DMS79 (cell line): Measurements from ENCODE around the gene DNAH2.
A peak's percentile ranks its signal among the peaks of the same experiment; 100 is the strongest.
"Not testable (repeated sequence)": the region's sequence is repeated elsewhere in the genome, so short reads cannot be mapped to it uniquely, and the experiment has no call there.

ENCODE experiments used
- DNase-seq: peaks from one replicate; lab custom pipeline; 2025; lab: John Stamatoyannopoulos, UW

The DNAH2 gene

DNA sequence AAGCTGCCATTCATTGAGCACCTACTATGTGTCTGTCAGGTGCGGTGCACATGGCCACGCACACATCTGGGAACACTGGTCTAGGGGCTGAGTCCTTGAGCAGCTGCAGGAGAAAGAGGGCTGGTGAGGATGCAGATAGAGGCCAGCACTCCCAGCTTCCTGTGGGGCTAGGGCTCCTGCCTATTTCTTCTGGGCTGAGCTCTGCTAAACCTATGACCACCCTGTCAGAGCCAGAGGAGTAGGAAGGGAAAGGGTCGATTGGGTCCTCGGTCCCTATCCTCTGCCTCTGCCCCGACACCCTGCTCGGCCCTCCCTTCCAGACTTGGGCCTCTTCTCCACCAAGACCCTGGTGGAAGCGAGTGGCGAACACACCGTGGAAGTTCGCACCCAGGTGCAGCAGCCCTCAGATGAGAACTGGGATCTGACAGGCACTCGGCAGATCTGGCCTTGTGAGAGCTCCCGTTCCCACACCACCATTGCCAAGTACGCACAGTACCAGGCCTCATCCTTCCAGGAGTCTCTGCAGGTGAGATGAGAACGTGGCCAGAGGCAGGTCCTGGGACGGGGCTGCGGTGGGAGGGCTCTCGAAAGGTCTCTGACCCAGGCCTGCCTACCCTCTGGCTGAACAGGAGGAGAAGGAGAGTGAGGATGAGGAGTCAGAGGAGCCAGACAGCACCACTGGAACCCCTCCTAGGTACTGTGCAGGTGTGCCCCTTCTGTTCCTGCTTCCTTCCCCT, 133.3 kb downstream of the DNAH2 start:
- DNase-seq, result no peak

DNA sequence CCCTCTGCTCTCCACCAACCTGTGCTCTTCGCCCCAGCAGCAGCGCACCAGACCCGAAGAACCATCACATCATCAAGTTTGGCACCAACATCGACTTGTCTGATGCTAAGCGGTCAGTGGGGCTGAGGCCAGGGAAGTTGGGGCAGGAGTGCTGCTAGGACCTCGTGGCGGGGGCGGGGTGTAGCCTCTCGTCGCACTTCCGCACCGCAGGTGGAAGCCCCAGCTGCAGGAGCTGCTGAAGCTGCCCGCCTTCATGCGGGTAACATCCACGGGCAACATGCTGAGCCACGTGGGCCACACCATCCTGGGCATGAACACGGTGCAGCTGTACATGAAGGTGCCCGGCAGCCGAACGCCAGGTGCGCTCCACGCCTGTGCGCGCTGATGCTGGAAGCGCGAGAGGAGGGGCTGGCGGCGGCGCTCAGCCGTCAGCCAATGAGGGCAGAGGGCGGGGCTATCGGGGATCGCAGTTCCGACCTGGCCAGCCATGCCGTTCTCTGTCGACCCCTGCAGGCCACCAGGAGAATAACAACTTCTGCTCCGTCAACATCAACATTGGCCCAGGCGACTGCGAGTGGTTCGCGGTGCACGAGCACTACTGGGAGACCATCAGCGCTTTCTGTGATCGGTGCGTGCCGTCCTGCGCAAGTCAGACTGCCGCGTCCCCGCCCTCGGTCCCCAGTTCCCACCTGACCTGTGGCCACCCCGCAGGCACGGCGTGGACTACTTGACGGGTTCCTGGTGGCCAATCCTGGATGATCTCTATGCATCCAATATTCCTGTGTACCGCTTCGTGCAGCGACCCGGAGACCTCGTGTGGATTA, 134.1 kb downstream of the DNAH2 start:
- no peak for DNase-seq

DNA sequence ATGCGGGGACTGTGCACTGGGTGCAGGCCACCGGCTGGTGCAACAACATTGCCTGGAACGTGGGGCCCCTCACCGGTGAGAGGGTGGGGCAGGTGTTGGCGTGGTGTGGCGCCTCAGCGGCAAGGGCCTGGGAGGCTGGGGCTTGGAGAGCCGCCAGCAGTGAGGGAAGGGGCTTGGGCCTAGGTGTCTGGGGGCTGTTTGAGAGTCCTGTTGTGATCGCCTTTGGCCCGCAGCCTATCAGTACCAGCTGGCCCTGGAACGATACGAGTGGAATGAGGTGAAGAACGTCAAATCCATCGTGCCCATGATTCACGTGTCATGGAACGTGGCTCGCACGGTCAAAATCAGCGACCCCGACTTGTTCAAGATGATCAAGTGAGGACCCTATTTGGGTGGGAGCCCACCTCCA, 134.7 kb downstream of the DNAH2 start:
- no peak for DNase-seq

GRCh38 chr17:7852919-7853690, 135.6 kb downstream of the DNAH2 start:
- DNase-seq, result no peak

DNA sequence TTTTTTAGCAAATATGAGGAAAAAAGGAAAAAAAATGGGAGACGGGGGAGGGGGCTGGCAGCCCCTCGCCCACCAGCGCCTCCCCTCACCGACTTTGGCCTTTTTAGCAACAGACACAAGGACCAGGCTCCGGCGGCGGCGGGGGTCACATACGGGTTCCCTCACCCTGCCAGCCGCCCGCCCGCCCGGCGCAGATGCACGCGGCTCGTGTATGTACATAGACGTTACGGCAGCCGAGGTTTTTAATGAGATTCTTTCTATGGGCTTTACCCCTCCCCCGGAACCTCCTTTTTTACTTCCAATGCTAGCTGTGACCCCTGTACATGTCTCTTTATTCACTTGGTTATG, 136.1 kb downstream of the DNAH2 start:
- no peak for DNase-seq

DNA sequence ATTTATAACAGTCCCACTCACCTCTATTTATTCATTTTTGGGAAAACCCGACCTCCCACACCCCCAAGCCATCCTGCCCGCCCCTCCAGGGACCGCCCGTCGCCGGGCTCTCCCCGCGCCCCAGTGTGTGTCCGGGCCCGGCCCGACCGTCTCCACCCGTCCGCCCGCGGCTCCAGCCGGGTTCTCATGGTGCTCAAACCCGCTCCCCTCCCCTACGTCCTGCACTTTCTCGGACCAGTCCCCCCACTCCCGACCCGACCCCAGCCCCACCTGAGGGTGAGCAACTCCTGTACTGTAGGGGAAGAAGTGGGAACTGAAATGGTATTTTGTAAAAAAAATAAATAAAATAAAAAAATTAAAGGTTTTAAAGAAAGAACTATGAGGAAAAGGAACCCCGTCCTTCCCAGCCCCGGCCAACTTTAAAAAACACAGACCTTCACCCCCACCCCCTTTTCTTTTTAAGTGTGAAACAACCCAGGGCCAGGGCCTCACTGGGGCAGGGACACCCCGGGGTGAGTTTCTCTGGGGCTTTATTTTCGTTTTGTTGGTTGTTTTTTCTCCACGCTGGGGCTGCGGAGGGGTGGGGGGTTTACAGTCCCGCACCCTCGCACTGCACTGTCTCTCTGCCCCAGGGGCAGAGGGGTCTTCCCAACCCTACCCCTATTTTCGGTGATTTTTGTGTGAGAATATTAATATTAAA, 136.7 kb downstream of the DNAH2 start:
- no peak for DNase-seq

- no peak for DNase-seq
Measured at GRCh38 chr17:7854851-7855659, 137.5 kb downstream of the DNAH2 start, which contains the start of gene TMEM88. Gene TMEM88 (plus strand): TSS chr17:7855066. CDS start chr17:7855075, 9 bp downstream.

DNA sequence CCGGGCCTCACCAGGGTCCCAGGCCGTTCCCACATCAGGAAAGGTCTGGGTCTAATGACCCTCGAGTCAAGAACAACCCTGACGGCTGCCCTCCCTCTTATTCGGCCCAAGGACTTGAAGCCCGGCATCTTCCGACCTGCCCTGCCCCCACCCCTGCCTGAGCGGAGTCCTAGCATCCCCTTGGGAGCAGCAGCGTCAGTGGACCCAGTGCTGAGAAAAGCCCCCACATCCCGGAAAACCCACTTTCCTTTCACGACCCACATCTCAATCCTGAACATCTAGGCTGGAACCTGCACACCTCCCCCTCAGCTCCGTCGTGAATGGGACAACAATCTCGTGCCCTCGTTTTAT, 138.1 kb downstream of the DNAH2 start:
- no peak for DNase-seq

DNA sequence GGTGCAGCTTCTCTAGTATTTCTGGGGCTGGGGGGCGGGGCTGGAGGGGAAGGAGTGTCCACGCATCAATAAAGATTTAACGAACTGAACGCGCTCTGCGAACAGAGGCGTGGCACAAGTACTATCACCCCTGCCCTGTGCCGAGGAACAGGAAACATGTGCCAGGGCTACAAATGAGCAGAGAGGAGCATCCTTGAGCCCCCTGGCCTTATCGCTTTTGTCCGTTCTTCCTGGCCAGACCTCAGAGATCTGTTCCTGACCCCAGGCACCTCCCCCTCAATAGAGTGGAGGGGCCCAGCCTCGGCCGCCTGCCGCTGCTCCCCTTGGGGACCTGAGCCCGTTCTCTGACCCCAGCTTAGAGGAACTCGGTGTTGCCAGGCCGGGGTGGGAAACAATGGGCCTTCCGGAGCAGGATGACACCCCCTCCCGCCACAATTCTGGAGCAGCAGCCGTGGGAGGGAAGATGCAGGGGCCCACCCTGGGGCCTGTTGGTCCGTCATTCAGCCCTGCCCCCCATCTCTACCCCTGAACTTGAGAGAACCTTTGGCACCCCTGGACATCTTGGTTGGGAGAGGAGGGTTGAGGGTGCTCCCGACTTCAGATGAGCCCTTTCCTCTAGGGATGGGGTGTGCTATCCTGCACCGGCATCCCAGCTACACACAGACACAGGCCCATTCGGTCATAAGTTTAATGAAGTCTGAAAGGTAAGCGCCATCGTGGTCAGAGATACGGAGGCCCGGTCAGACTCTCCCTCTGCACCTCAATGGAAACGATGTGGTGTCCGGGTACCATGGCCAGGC, 138.7 kb downstream of the DNAH2 start:
- DNase-seq, result peak; percentile 32

GRCh38 chr17:7856811-7857712, 139.5 kb downstream of the DNAH2 start, which contains the start of gene NAA38:
Gene NAA38 (minus strand): TSS chr17:7857559. CDS start chr17:7857463, 96 bp downstream.
- peak; percentile 98 for DNase-seq

DNA sequence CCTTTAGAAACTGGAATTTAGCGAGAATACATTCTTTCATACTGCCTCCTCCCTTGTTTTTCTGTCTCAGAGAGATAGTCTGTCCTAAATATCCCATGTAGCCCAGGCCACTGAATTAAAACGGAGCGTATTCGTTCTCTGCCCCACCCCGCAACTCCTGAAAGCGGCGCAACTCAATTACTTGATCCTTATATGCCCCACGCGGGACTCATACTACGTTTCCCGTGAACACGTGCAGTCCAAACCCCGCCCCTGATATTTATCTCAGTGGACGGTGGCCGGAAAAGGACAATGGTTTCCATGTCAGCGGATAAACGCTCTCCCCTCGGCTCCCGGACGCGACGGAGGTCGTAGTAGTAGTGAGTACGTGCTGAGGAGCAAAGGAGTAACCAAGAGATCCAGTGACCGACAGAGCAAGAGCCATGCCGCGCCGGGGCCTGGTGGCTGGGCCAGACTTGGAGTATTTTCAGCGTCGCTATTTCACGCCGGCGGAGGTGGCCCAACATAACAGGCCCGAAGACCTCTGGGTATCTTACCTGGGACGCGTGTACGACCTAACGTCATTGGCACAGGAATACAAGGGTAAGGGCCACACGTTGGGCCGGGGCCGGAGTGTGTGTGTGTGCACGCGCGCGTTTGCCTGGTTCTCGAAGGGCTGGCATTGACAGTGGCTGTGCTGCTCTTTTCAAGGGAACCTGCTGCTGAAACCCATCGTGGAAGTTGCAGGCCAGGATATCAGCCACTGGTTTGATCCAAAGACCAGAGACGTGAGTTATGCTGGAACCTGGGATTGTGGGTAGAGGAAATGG, 140.4 kb downstream of the DNAH2 start, which contains the start of gene CYB5D1:
TSS of gene CYB5D1 (plus strand) at position 291 of the 809 bp plus-strand sequence. CDS start at position 423, 132 bp downstream.
- peak; percentile 88 for DNase-seq

GRCh38 chr17:7858522-7858810, 140.9 kb downstream of the DNAH2 start:
- DNase-seq, result peak; percentile 24

GRCh38 chr17:7859028-7859427, 141.5 kb downstream of the DNAH2 start:
- DNase-seq, result no peak

GRCh38 chr17:7862692-7863437, 145.3 kb downstream of the DNAH2 start:
- peak; percentile 56 for DNase-seq

DNA sequence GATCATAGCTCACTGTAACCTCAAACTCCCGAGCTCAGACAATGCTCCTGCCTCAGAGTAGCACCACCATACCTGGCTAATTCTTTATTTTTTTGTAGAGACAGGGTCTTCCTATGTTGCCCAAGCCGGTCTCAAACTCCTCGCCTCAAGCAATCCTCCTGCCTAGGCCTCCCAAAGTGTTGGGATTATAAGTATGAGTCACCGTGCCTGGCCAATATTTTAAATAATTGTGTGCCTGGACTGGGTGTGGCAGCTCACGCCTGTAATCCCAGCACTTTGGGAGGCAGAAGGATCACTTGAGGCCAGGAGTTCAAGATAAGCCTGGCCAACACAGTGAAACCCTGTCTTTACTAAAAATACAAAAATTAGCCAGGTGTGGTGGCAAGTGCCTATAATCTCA, 146.8 kb downstream of the DNAH2 start:
- not testable (repeated sequence) for DNase-seq

GRCh38 chr17:7864995-7865650, 147.6 kb downstream of the DNAH2 start:
- DNase-seq, result no peak

GRCh38 chr17:7867881-7868329, 150.4 kb downstream of the DNAH2 start:
- DNase-seq, result no peak
